Body of pancreas (tissue), 4 donors: ENCODE measurements around the gene AMPD2. TPM values are rescaled to one million over a fixed set of nuclear protein-coding genes. Genes with fewer than 3 reads are reported as not detected.

Source experiments
- ATAC-seq: fragments of 150-250 bp; one replicate; pipeline ENCODE4 v1.9.1; 2016
- DNase-seq, 4 donors: peaks; one replicate each; pipeline ENCODE4 v3.0.0-alpha.2; 2019
- H3K27ac ChIP-seq, 4 donors: fragments of 200-600 bp; sonication (generic); 1 replicate in 3 of 4; 2 replicates in 1 of 4; pipeline versions ENCODE4 v1.5.1 to v1.6.1; 2016 to 2019; ENCODE audit warnings: mild to moderate bottlenecking in 1 of 4, mixed read lengths in 1 of 4, moderate library complexity in 1 of 4
- H3K27me3 ChIP-seq, 2 donors: fragments of 200-600 bp; sonication (generic); one replicate each; pipeline ENCODE4 v1.6.0; 2016; ENCODE audit warnings: mild to moderate bottlenecking in 1 of 2
- H3K36me3 ChIP-seq, 2 donors: fragments of 200-600 bp; sonication (generic); replicated peaks in 1 of 2; 2 replicates each; pipeline ENCODE4 v1.5.1; 2016; ENCODE audit warnings: low read depth in 2 of 2; ENCODE audit not compliant: insufficient read depth in 1 of 2
- H3K4me1 ChIP-seq: fragments of 200-600 bp; sonication (generic); one replicate; pipeline ENCODE4 v1.6.0; 2016
- H3K4me3 ChIP-seq, 2 donors: fragments of 200-600 bp; sonication (generic); 1 replicate in 1 of 2; 2 replicates in 1 of 2; pipeline ENCODE4 v1.5.1; 2016 to 2019
- H3K9me3 ChIP-seq, 3 donors: fragments of 200-600 bp; sonication (generic); 1 replicate in 2 of 3; 2 replicates in 1 of 3; pipeline ENCODE4 v1.5.1; 2016
- CTCF ChIP-seq, 7 experiments: fragments of 450-650 bp in 4 of 7; fragments of 200-600 bp in 3 of 7; sonication (generic) in 3 of 7; IDR thresholded peaks; one replicate each; pipeline ENCODE4 v1.5.1; 2016 to 2019; ENCODE audit warnings: antibody characterized with exemption in 7 of 7
- POLR2A ChIP-seq, 3 donors: fragments of 450-650 bp; IDR thresholded peaks; one replicate each; pipeline ENCODE4 v1.6.1; 2016; ENCODE audit warnings: antibody characterized with exemption in 3 of 3, mild to moderate bottlenecking in 2 of 3
- WGBS, 2 donors: methylation state at CpG; one replicate each; pipeline ENCODE4 v1.1.5; 2017; 5-methylcytosine and 5-hydroxymethylcytosine counted together
- intact Hi-C: fragments of 100-400 bp; cut with DNase I; formaldehyde crosslinking; loops from one replicate; pipeline ENCODE4 v1.15.1; 2023
- total RNA-seq, 2 donors: library from RNA; depleted of rRNA; stranded (reverse); fragments of >200 nt; gene quantifications; one replicate each; pipeline ENCODE4 v1.1.0, GENCODE V29; 2016

The AMPD2 gene
- total RNA-seq, 2 donors from 2014 or later, result 22.1 to 111 TPM

GRCh38 chr1:109642626-109643025 lies 23.0 kb downstream of the AMPD2 start:
- Histone ChIP-seq H3K4me3 (no peak overlapping the region), H3K27ac (no peak overlapping the region), H3K36me3 (no peaks in the 10 kb centered on the region), H3K4me1 (peaks cover 7% of the 10 kb centered on the region), H3K27me3 (no peaks in the 10 kb centered on the region), H3K9me3 (no peaks in the 10 kb centered on the region)
- TF ChIP-seq CTCF (IDR thresholded peaks at IDR 0.05) (no peak), POLR2A (IDR thresholded peaks at IDR 0.05) (no peak)
- intact Hi-C loops, result loop anchor here (5.0 kb wide), 1 partner anchor 130 kb away; no protein-coding TSS in a partner anchor
- DNase-seq (no peak), ATAC-seq (no peak)
- WGBS, 2 donors, result 51 to 52% methylated on average over 3 of the region's 3 CpGs

GRCh38 chr1:109643385-109644230 lies 24.0 kb downstream of the AMPD2 start:
- Histone ChIP-seq H3K27me3 (no peaks in the 10 kb centered on the region), H3K9me3 (no peaks in the 10 kb centered on the region), H3K36me3 (no peaks in the 10 kb centered on the region), H3K4me1 (peaks cover 7% of the 10 kb centered on the region), H3K4me3 (no peak overlapping the region), H3K27ac (no peak overlapping the region)
- DNase-seq (peak; percentile 81 to 89 (median 87)), ATAC-seq (peak; percentile 96)
- WGBS, 2 donors, result 28 to 54% methylated on average over 14 to 32 of the region's 32 CpGs
- intact Hi-C loops, result loop anchor here (5.0 kb wide), 1 partner anchor 129 kb away; no protein-coding TSS in a partner anchor
- TF ChIP-seq POLR2A (IDR thresholded peaks at IDR 0.05) (no peak), CTCF (IDR thresholded peaks at IDR 0.05) (peak; percentile 84 to 91 (median 88))

- Histone ChIP-seq H3K36me3 (no peaks in the 10 kb centered on the region), H3K4me1 (peaks cover 7% of the 10 kb centered on the region), H3K27ac (no peak overlapping the region), H3K4me3 (no peak overlapping the region), H3K9me3 (no peaks in the 10 kb centered on the region), H3K27me3 (no peaks in the 10 kb centered on the region)
- WGBS, 2 donors, result no CpG with 5 or more reads among the region's 10 CpGs
- TF ChIP-seq CTCF (IDR thresholded peaks at IDR 0.05) (no peak), POLR2A (IDR thresholded peaks at IDR 0.05) (no peak)
- ATAC-seq (no peak), DNase-seq (no peak)
- intact Hi-C loops, result loop anchor here (5.0 kb wide), 1 partner anchor 128 kb away; no protein-coding TSS in a partner anchor
Measured at GRCh38 chr1:109644670-109645069, 25.0 kb downstream of the AMPD2 start.

- Histone ChIP-seq H3K27ac (no peak overlapping the region), H3K36me3 (no peaks in the 10 kb centered on the region), H3K4me1 (peaks cover 4% of the 10 kb centered on the region), H3K9me3 (no peaks in the 10 kb centered on the region), H3K27me3 (no peaks in the 10 kb centered on the region), H3K4me3 (no peak overlapping the region)
- ATAC-seq (no peak), DNase-seq (no peak)
- intact Hi-C loops, result no loop called here
- TF ChIP-seq POLR2A (IDR thresholded peaks at IDR 0.05) (no peak), CTCF (IDR thresholded peaks at IDR 0.05) (peak in 4 of 7 experiments; percentile 7 to 31 (median 12))
- WGBS, 2 donors, result 49 to 62% methylated on average over 4 of the region's 4 CpGs
Measured at GRCh38 chr1:109649491-109649914, 29.9 kb downstream of the AMPD2 start.
